Activated B cell treated with CpG ODN at 0.5 μM for 24 hours (primary cell): ENCODE data around the gene RBM34. TPM values are rescaled to one million over a fixed set of nuclear protein-coding genes. Genes with fewer than 3 reads are reported as not detected.

Experiments used
- ATAC-seq: fragments of 200-7000 bp; cut with Tn5 transposase; one replicate; pipeline ENCODE4 v1.10.0; 2021; ENCODE audit warnings: low read depth, mild to moderate bottlenecking, moderate library complexity
- CTCF ChIA-PET: fragments of 350-600 bp; sonication (Branson Sonifier 250); formaldehyde crosslinking; loops from one replicate; lab custom pipeline; 2021; ENCODE audit warnings: antibody characterized with exemption; lab: Charles Lee
- POLR2A ChIA-PET: fragments of 350-600 bp; sonication (Branson Sonifier 250); formaldehyde crosslinking; loops from one replicate; lab custom pipeline; 2021; ENCODE audit warnings: antibody characterized with exemption; lab: Charles Lee
- DNase-seq: peaks from one replicate; pipeline ENCODE4 v3.0.0; 2022
- H3K27ac Mint-ChIP-seq: one replicate; pipeline ENCODE4 v1.8.0; 2020; ENCODE audit warnings: mixed read lengths
- H3K27me3 Mint-ChIP-seq: one replicate; pipeline ENCODE4 v1.8.0; 2021; ENCODE audit warnings: mixed read lengths
- H3K36me3 Mint-ChIP-seq: one replicate; pipeline ENCODE4 v1.8.0; 2021; ENCODE audit warnings: low read depth, mixed read lengths
- H3K4me1 Mint-ChIP-seq: one replicate; pipeline ENCODE4 v1.8.0; 2021; ENCODE audit warnings: mixed read lengths
- H3K4me3 Mint-ChIP-seq: one replicate; pipeline ENCODE4 v1.8.0; 2020; ENCODE audit warnings: mild to moderate bottlenecking, mixed read lengths
- H3K9me3 Mint-ChIP-seq: one replicate; pipeline ENCODE4 v1.8.0; 2020; ENCODE audit warnings: mixed read lengths
- CTCF ChIP-seq: fragments of 200-600 bp; IDR thresholded peaks from one replicate; pipeline ENCODE4 v1.8.0; 2022; ENCODE audit warnings: antibody characterized with exemption, mild to moderate bottlenecking
- intact Hi-C: fragments of 100-400 bp; cut with micrococcal nuclease; formaldehyde crosslinking; loops from one replicate; pipeline ENCODE4 v1.15.1; 2024
- total RNA-seq: library from RNA; stranded (reverse); gene quantifications from 2 replicates; pipeline ENCODE4 v1.2.3, GENCODE V29; 2022

RBM34 gene
- total RNA-seq, 1 donor from 2014 or later = 128 TPM

- DNase-seq (no peak), ATAC-seq (no peak)
- ChIA-PET CTCF (no interaction called here), POLR2A (no interaction called here)
- H3K27ac Mint-ChIP-seq = no peak overlapping the region
- no peak overlapping the region for H3K4me3 Mint-ChIP-seq
- intact Hi-C loops = no loop called here
- no peaks in the 10 kb centered on the region for H3K27me3 Mint-ChIP-seq
- H3K9me3 Mint-ChIP-seq = no peaks in the 10 kb centered on the region
- peaks cover 53% of the 10 kb centered on the region for H3K4me1 Mint-ChIP-seq
- TF ChIP-seq CTCF = no peak
- H3K36me3 Mint-ChIP-seq = peaks cover 66% of the 10 kb centered on the region
Observed at GRCh38 chr1:235124111-235124510, 36.9 kb downstream of the RBM34 start.

- Mint-ChIP-seq H3K4me1 (peaks cover 39% of the 10 kb centered on the region), H3K27ac (no peak overlapping the region), H3K4me3 (no peak overlapping the region), H3K9me3 (no peaks in the 10 kb centered on the region), H3K27me3 (no peaks in the 10 kb centered on the region), H3K36me3 (peaks cover 70% of the 10 kb centered on the region)
- ATAC-seq = no peak
- TF ChIP-seq CTCF = no peak
- intact Hi-C loops = no loop called here
- ChIA-PET POLR2A (no interaction called here), CTCF (interaction anchor here (1.9 kb wide), 1 partner anchor 32 kb away, joined by 6 read pairs; no protein-coding TSS in a partner anchor)
- DNase-seq = no peak
Observed at GRCh38 chr1:235122348-235122747, 38.7 kb downstream of the RBM34 start.

GRCh38 chr1:235113183-235113917, 47.7 kb downstream of the RBM34 start:
- Mint-ChIP-seq H3K9me3 (no peaks in the 10 kb centered on the region), H3K4me1 (no peaks in the 10 kb centered on the region)
- POLR2A ChIA-PET = no interaction called here

GRCh38 chr1:235112297-235113182, 48.5 kb downstream of the RBM34 start:
- Mint-ChIP-seq H3K9me3 (no peaks in the 10 kb centered on the region), H3K36me3 (peaks cover 79% of the 10 kb centered on the region), H3K27ac (no peak overlapping the region), H3K4me1 (no peaks in the 10 kb centered on the region), H3K4me3 (no peak overlapping the region), H3K27me3 (no peaks in the 10 kb centered on the region)
- ATAC-seq (no peak), DNase-seq (no peak)
- ChIA-PET POLR2A (interaction anchor here (0.6 kb wide), 1 partner anchor 246 kb away, joined by 3 read pairs; no protein-coding TSS in a partner anchor), CTCF (no interaction called here)
- no peak for TF ChIP-seq CTCF
- intact Hi-C loops = no loop called here

More at GRCh38 chr1:235113183-235113917, 47.7 kb downstream of the RBM34 start:
- TF ChIP-seq CTCF = no peak
- ATAC-seq (no peak), DNase-seq (no peak)
- no peak overlapping the region for H3K27ac Mint-ChIP-seq
- CTCF ChIA-PET = no interaction called here
- H3K4me3 Mint-ChIP-seq = no peak overlapping the region
- H3K27me3 Mint-ChIP-seq = no peaks in the 10 kb centered on the region
- intact Hi-C loops = no loop called here
- H3K36me3 Mint-ChIP-seq = peaks cover 80% of the 10 kb centered on the region

GRCh38 chr1:235111107-235111506, 49.9 kb downstream of the RBM34 start:
- H3K9me3 Mint-ChIP-seq = no peaks in the 10 kb centered on the region
- intact Hi-C loops = no loop called here
- no peaks in the 10 kb centered on the region for H3K27me3 Mint-ChIP-seq
- DNase-seq (no peak), ATAC-seq (no peak)
- H3K4me3 Mint-ChIP-seq = no peak overlapping the region
- TF ChIP-seq CTCF = no peak
- H3K4me1 Mint-ChIP-seq = no peaks in the 10 kb centered on the region
- CTCF ChIA-PET = no interaction called here
- peaks cover 78% of the 10 kb centered on the region for H3K36me3 Mint-ChIP-seq
- POLR2A ChIA-PET = no interaction called here
- H3K27ac Mint-ChIP-seq = no peak overlapping the region
